HG02884 (cell line): ENCODE measurements around the gene TUBGCP6.

Experiments
- ATAC-seq: cut with Tn5 transposase; IDR thresholded peaks from one replicate; pipeline ENCODE4 v1.9.1; 2021; ENCODE audit warnings: mild to moderate bottlenecking, moderate library complexity; ENCODE audit not compliant: unreplicated experiment

The TUBGCP6 gene

DNA sequence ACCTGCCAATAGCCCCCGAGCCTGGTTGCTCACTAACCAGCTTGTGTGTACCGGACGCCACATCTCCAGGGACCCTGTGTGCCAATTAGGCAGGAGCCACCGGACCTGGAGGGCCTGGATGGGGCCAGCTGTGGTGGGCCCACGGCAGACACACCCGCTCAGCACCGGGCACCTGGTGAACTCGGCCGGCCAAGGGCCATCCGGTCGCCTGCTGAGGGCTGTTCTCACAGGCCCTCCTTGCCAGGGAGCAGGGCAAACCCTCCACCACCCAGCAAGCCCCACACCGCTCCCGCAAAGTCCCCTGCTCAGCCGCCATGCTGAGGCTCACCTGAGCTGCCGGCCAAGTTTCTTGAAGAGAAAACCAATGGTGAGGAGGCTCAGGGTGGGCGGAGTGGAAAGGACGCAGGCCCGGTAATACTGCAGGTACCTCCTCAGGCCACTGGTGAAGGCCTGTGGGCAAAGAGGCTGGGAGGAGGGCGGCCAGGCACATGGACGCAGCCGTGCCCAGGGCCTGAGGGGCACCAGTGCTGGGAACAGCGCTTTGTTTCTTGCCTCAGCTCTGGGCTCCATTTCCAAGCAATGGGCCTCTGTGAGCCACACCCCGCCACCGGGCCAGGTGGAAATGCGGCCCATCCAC lies 17.1 kb downstream of the TUBGCP6 start:
- no peak for ATAC-seq

DNA sequence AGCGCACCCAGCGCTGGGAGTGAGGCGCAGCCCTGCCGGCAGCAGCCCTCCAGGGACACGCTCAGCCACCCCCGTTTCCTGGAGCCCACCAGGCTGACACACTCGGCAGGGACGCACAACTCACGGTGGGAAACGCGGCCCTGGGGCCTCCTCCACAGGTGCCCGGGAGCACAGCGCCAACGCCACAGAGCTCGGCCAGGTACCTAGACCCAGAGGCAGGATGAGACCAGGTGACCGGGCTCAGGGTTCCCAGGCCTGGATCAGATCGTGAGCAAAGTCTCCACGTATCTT lies 18.0 kb downstream of the TUBGCP6 start:
- ATAC-seq = no peak

DNA sequence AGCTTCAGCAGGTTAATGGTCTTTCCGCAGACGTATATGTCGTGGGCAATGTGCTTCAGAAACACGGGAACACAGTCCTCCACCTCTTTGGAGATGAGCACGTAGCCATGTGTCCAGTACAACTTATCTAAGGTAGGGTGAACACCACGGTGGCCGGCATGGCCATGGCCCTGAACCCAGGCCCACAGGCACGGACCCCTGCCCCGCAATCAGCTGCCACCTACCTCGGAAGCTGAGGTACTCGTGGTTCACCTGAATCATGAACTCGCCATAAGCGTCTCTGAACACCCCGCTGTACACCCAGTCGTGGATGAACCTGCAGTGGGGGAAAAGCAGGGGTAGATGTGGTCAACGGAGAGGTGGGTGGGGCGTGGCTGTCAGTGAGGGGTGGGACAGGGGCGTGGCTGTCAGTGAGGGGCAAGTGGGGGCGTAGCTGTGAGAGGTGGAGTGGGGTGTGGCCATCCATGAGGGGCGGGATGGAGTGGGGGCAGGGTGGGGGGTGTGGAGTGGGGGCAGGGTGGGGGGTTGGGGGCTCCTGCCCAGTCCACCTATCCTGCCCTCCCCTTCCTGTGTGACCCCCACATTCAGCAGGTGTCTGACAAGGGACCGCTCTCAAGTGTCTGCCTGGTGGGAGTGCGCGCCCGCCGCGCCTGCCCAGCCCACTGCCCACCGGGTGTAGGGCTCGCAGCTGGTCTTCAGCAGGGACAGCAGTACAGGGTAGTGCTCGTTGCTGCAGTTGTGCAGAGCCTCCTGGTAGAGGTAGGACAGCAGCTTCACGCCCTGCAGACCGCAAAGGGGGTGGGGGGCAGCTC lies 18.6 kb downstream of the TUBGCP6 start:
- no peak for ATAC-seq

DNA sequence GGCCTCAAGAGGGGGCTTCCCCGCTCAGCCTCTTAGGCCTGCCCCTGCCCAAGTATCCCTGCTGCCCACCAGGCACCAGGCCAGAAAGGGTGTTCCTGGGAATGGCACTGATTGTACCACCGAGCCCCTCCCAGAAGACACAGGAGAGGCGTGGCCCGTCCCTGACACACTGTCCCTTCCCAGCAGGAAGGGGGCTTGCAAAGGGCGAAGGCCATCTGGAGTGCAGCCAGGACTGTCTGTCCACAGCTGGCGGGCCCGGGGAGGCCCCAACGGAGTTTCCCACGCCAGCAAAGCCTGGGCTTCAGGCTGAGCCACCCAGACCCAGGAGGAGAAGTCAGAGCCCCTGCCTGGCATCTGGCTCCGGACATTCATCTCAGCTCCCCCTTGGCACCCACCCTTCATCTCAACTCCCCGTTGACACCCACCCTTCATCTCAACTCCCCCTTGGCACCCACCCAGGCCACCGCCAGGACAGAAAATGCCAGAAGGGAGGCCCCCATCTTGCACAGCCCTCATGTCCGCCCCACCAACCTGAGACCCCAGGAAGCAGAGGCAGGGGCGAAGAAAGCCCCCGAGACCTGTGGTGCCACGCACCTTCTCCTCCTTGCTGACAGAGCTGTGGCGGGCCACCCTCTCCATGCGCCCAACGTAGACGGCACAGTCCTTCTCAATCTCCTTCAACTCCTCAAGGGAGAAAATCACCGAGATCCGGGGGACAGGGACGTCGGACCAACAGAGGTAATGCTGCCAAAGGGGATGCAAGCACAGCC lies 19.4 kb downstream of the TUBGCP6 start:
- ATAC-seq = no peak

GRCh38 chr22:50224071-50224470 lies 20.8 kb downstream of the TUBGCP6 start:
- ATAC-seq = no peak

GRCh38 chr22:50222508-50222907 lies 22.3 kb downstream of the TUBGCP6 start:
- no peak for ATAC-seq

- no peak for ATAC-seq
Measured at GRCh38 chr22:50221410-50222300, 23.2 kb downstream of the TUBGCP6 start.

GRCh38 chr22:50220603-50221409 lies 24.0 kb downstream of the TUBGCP6 start:
- no peak for ATAC-seq

DNA sequence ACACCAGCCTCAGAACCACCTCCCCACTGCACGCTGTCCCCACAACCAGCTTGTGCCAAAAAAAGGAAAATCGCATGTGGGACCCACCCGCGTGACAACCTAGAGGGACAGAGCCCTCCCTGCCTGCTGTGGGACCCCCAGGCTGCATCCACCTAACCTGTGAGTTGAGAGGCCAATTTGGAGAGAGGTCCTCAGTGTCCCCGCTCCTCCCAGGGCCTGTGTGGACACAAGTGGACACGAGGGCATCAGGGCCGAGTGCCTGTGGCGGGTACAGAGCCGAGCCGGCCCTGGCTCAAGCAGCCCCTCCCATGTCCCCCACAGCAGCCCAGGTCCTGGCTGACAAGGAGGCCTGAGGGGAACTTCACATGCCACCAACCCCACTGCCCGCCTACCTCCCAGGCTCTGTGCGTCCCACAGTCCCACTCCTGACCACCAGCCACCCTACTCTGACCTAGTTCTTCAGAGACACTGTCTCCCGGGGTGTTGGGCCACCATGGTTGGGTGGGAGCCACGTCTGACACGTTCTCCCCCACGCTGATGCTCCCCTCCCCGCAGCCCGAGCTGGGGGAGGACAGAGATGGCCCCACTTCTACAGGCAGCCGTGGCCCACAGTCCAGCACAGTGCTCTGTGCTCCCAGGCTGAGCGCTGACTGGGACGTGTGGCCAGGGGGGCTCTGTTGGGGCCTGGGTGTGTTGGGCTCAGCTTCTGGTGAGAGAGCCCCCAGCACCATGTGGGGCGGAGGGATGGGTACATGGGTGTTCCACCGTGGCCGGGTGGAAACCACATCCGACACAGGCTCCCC lies 24.8 kb downstream of the TUBGCP6 start:
- no peak for ATAC-seq

DNA sequence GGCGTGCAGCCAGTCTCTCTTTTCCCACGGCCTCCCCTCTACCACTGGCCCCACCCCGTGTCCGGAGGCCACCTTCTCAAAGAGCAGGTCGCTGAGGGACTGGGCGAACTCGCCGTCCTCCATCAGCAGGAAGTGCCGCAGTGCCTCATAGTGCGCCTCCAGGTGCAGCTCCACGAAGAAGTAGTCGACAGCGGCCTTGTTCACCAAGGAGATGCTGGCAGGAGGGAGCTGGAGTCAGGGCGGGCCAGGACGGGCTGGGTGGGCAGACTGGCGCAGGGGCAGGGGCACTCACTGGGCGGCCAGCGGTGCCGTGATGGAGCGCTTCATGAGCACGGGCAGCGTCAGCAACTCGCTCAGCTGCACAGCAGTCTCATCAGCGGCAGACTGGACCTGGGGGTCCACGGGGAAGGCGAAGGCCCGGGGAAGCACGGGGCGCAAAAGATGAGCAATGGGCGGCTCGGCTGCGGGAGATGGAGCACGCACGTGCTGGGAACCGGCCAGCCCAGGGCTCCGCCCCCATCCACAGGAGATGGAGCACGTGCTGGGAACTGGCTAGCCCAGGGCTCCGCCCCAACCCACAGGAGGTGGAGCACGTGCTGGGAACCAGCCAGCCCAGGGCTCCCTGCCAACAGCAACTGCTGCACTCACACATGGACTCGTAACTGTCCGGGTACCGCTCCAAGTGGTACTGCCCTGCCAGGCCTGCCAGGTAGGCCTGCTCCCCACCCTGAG lies 25.7 kb downstream of the TUBGCP6 start:
- ATAC-seq = no peak

GRCh38 chr22:50218153-50218995 lies 26.4 kb downstream of the TUBGCP6 start:
- ATAC-seq = no peak

- ATAC-seq = no peak
Measured at GRCh38 chr22:50217543-50218152, 27.2 kb downstream of the TUBGCP6 start.

GRCh38 chr22:50216684-50217520 lies 27.9 kb downstream of the TUBGCP6 start:
- no peak for ATAC-seq

DNA sequence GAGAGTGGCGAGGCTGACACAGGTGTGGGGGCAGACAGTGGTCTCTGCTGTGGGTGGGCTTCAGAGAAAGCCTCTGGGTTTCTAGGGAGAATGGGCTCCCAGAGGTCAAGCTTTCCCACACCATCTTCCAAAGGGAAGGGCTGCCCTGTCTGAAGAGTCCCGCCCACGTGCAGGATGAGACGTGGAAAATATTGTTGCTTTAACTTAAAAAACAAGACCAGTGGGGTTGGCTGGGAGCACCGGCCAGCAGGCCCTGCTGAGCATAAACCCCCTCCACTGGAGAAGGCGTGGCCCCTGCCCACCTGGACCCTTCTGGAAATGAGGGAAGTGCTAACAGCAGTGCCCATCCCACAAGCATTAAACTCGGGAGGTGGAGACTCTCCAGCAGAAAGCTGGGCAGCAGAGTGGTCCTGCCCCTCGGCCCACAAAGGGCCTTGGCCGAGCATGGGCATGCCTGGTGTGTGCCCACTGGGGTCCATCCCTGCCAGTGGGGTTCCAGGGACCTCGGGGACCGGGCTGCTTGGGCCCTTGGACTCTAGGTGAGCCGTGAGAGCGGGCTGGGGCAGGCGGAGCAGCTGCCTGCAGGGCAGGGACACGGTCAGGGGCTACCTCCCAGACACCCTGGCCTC lies 28.7 kb downstream of the TUBGCP6 start:
- no peak for ATAC-seq

- ATAC-seq = no peak
Measured at GRCh38 chr22:50215297-50216054, 29.3 kb downstream of the TUBGCP6 start.
